GM21447 (cell line): ENCODE measurements around the gene CKMT1B.
"Not testable (repeated sequence)": the region's sequence is repeated elsewhere in the genome, so short reads cannot be mapped to it uniquely, and the experiment has no call there.

Experiments
- ATAC-seq: cut with Tn5 transposase; IDR thresholded peaks from one replicate; pipeline ENCODE4 v1.9.1; 2021; ENCODE audit not compliant: unreplicated experiment

Gene CKMT1B

GRCh38 chr15:43593328-43594190, at the start of gene CKMT1B:
CKMT1B (plus strand) TSS chr15:43594027; CDS start chr15:43594219, 192 bp downstream.
- not testable (repeated sequence) for ATAC-seq

DNA sequence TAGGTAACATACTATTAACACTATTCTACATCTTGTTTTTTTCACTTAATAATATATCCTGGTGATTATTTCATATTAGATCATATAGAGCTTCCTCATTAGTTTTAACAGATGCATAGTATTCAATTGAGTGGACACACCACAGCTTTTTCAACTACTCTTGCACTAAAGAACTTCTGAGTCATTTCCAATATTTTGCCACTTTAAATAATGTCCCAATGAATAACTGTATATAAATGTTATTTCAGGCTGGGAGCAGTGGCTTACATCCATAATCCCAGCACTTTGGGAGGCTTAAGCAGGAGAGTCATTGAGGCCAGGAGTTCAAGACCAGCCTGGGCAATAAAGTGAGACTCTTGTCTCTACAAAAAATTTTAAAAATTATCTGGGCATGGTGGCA, 49.6 kb upstream of the CKMT1B start:
- no peak for ATAC-seq

GRCh38 chr15:43545426-43545825, 48.4 kb upstream of the CKMT1B start:
- ATAC-seq = no peak

DNA sequence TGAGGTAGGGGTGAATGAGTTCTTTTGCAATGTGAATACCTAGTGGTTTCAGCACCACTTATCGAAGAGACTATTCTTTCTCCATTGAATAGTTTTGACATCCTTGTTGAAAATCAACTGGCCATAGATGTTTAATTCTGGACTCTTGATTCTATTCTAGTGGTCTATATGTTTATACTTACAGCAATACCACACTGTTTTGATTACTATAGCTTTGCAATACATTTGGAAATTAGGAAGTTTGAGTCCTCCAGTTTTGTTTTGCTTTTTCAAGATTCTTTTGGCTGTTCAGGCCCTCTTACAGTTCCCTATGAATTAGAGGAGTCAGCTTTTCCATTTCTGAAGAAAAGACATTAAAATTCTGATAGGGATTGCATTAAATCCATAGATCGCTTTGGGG, 46.3 kb upstream of the CKMT1B start:
- no peak for ATAC-seq

DNA sequence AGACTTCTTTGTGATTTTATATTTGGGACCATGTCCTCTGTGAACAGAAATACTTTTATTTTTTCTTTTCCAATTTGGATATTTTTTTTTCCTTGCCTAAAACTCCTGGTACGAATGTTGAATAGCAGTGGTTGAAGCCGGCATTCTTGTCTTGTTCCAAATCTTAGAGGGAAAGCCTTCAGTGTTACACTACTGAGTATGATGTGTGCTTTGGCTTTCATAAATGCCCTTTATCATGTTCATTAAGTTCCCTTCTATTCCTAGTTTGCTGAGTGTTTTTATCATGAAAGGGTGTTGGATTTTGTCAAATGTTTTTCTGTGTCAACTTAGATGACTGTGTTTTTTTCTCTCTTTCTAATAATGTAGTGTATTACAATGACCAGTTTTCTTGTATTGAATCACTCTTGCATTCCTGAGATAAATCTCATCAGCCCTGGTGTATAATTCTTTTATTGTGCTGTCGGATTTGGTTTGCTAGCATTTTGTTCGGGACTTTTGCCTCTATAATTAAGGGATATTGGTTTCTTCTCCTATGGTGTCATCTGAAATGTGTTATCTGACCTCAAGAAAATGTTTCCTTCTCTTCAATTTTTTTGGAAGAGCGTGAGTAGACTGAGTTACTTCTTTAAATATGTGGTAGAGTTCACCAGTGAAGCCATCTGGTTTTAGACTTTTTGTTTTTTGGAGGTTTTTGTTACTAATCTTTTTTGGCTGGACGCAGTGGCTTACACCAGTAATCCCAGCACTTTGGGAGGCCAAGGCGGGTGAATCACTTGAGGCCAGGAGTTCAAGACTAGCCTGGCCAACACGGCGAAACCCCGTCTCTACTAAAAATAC, 43.1 kb upstream of the CKMT1B start:
- no peak for ATAC-seq

DNA sequence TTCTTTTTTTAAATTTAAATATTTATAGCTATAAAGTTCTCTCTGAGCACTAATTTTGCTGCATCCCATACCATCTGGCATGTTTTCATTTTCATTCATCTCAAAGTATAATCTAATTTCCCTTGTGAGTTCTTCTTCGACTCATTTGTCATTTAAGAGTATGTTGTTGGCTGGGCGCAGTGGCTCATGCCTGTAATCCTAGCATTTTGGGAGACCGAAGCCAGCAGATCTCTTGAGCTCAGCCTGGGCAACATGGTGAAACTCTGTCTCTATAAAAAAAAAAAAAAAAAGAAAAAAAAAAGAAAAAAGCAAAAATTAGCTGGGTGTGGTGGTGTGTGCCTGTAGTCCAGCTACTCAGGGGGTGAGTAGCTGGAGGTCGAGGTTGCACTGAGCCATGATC, 41.6 kb upstream of the CKMT1B start:
- ATAC-seq = no peak

DNA sequence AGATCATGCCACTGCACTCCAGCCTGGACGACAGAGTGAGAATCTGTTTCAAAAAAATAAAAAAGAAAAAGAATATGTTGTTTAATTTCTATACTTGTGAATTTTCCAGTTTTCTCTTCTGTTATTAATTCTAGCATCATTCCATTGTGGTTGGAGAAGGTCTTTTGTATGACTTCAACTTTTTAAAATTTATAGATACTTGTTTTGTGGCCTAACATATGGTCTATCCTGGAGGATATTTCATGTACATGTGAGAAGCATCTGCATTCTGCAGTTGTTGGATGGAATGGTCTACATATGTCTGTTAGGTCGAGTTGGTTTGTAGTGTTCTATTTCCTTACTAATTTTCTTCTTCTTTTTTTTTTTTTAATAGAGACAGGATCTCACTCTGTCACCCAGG, 40.8 kb upstream of the CKMT1B start:
- no peak for ATAC-seq

GRCh38 chr15:43562753-43563152, 31.1 kb upstream of the CKMT1B start:
- not testable (repeated sequence) for ATAC-seq

DNA sequence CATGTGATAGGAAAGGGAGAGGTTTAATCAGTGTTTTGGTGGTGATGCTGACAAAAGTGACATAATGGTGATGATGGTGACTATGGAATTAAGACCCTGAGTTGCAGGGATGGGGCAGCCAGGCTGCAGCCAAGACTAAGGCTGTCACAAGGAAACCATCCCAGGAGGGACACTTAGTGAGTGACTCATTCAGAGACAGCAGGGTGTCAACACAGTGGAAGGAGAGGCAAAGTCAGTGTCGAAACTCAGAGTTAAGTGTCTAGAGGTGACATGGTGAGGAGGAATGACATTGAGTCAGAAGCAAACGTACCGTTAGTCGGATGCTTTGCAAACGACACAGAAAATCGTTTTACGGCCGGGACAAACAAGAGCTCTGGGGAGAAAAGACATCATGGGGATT, 30.0 kb upstream of the CKMT1B start:
- not testable (repeated sequence) for ATAC-seq

GRCh38 chr15:43566615-43567014, 27.2 kb upstream of the CKMT1B start:
- ATAC-seq = not testable (repeated sequence)

- not testable (repeated sequence) for ATAC-seq
Observed at GRCh38 chr15:43574607-43575006, 19.2 kb upstream of the CKMT1B start.

DNA sequence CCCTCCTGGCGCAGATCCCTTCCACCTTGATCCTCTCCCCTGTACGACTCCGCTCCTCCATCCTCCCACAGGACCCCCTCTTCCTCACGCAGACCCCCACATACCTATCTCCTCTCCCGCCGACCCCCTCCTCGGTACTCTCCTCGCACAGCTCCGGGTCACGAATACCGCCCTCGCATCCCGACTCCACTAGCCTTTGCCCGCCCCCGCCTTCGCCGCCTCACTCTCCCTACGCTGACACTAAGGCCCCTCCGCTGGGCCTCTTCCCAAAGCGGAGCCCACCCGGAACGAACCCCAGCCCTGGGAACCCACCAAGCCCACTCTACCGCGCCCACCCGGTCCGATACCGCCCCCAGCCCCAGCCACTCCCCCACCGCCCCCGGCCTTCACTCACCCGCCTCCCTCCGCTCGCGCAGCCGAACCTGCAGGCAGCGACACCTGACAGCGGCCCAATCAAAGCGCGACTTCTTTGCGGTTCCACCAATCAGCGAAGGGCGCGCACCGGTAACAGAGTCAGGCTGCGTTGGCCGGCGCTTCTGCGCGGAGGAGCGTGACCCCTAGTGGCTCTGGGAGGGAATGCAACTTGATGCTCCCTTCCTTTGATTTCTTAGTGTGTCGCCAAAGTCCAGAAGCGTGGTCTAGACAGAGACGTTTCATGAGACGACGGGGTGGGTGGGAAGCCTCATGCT, 3.9 kb upstream of the CKMT1B start, which contains the start of gene PPIP5K1:
TSS of gene PPIP5K1 (minus strand) at position 431 of the 689 bp plus-strand sequence. CDS start 5,704 bp downstream, outside the sequence.
- ATAC-seq = peak; percentile 89

- ATAC-seq = not testable (repeated sequence)
Observed at GRCh38 chr15:43592841-43593240, 986 bp upstream of the CKMT1B start.

DNA sequence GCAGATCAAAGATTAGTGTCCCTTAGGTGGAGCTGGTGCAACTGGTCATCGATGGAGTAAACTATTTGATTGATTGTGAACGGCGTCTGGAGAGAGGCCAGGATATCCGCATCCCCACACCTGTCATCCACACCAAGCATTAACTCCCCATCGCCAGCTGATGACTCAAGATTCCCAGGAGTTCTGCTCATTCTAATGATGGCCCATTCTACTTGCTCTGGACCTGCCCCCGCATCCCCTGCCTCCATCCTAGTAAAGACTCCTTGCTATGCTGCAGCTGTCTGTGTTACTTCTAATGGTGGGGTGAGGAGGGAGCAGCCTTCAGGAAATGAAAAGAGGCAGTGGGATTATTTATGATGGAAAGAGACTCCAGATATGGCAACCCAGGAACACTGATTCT, 5.3 kb downstream of the CKMT1B start:
- ATAC-seq = not testable (repeated sequence)

GRCh38 chr15:43600200-43600599, 6.4 kb downstream of the CKMT1B start:
- not testable (repeated sequence) for ATAC-seq

- not testable (repeated sequence) for ATAC-seq
Observed at GRCh38 chr15:43602233-43602632, 8.4 kb downstream of the CKMT1B start.

DNA sequence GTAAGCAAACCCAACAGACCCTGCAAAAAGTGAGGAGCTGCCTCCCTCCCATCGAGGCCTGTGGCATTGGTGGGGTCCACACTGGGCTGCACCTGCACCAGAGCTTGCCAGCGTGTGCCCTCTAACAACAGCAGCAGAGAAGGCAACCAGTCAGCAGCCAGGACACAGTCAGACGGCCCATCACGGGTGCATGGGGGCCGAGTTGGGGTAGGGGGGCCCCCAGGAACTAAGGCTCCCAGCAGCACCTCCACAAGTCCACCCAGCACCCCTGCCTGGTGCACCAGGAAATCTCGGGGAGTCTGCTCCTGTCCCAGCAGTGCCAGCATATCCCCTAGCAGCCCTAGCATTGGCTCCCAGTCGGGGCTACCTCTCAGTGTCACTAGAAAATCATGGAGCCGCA, 23.9 kb downstream of the CKMT1B start:
- ATAC-seq = not testable (repeated sequence)

DNA sequence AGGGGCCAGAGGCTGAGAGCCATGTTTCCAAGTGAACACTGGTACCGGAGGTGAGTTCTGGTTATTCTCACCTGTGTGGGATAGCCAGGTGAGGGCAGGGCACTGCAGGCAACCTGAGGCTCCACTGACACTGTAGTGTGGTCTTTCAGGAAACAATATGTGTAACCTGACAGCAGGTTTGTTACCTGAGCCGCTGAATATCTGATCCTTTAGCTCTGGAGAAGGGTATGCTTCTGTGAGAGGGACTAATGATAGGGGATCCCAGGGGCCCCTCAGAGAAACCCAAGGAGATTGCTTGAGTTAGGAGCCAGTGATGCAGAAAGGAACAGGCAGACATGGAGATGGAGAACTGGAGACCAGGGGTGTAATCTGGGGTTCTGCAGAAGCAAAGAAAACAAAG, 24.9 kb downstream of the CKMT1B start, which contains the start of gene STRC:
TSS of gene STRC (minus strand) at position 101 of the 400 bp plus-strand sequence. CDS start at position 23, 78 bp downstream.
- ATAC-seq = not testable (repeated sequence)

- not testable (repeated sequence) for ATAC-seq
Observed at GRCh38 chr15:43622068-43622799, 28.4 kb downstream of the CKMT1B start.

DNA sequence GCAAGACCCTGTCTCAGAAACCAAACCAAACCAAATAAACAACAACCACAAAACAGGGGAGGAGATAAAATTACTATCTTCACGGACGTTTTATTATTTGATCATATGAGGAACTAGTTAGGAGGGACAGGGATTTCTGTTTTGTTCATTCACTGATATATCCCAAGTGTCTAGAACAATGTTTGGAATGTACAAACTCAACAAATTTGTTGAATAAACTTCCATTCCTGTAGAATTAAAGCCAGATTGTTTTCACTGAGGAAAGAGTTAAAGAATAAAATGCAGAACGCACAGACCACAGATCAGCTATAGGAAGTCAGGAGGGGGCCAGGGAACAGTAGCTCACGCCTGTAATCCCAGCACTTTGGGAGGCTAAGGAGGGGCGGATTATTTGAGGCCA, 31.3 kb downstream of the CKMT1B start:
- no peak for ATAC-seq
